GM19193 (cell line): ENCODE data around the gene CEP295NL.

ENCODE experiments used
- POLR2A ChIP-seq: IDR thresholded peaks from 4 replicates; pipeline ENCODE4 v1.6.1; 2011; ENCODE audit not compliant: insufficient read depth, insufficient read length; ENCODE audit errors: extremely low read depth

Gene CEP295NL

GRCh38 chr17:78885956-78886355, 17.0 kb downstream of the CEP295NL start:
- no peak for TF ChIP-seq POLR2A

DNA sequence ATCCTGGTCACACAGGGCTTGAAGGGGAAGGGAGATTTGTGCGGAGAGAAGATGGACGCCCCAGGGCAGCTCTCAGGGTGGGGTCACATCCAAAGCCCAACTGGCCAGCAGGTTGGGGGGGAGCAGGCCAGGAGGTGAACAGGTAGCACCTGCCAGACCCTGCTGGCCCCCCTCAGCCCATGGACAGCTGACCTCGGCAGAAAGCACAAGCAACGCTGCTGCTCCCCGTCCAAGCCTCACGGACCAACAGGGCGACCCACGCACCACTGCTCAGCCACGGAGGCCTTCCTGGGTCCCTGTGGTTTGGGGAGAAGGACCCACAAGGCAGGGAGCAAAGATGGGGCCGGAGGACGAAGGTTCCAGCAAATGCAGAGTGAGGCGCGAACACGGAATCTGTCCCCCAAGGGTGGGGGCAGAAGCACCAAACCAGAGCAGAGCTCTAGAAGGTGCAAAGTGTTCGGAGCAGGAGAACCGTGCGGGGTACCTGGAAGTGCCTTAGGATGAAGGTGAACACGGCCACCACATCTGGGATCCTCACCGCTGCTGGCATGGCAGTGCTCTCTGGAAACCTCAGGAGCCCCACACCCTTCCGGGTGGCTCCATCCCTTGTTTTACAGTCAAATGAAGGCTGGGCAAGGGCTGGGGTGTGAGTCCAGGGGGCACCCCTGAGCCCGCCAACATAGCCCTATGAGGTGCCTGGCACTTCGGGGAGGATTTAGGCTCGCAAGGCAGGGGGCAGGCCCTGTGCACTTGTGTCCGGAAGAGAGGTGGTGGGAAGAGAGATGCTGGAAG, 17.9 kb downstream of the CEP295NL start:
- TF ChIP-seq POLR2A, result no peak

DNA sequence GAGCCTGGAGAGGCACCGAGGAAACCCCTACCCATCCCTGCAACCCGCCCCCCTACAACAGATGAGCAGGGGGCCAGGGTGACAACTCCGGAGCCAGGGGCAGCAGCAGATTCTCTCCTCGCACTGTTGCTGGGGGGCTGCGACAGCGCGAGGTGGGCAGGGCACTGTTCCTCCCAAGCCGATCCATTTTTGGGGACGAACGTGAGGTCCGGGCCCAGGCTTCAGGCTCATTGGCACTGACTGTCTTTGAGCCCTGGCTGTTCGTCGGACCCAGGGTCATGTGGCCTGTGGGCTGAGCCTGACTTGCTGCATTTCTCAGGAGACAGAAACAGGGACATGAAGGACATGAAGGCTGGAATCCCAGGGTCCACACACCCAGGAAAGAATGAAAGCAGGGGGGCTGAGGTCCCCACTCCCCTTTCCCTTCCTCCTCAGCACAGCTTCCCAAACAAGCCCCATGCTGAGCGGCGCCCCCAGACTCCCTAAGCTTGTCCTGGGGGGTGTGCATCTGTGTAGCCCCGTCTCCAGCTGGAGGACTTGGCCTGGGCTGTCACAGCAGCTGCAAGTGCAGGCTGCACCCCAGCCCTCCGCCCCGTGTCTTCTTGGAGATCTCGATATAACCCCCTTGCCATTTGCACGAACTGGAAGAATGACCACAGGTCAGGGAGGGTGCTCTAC, 18.7 kb downstream of the CEP295NL start:
- TF ChIP-seq POLR2A, result no peak

DNA sequence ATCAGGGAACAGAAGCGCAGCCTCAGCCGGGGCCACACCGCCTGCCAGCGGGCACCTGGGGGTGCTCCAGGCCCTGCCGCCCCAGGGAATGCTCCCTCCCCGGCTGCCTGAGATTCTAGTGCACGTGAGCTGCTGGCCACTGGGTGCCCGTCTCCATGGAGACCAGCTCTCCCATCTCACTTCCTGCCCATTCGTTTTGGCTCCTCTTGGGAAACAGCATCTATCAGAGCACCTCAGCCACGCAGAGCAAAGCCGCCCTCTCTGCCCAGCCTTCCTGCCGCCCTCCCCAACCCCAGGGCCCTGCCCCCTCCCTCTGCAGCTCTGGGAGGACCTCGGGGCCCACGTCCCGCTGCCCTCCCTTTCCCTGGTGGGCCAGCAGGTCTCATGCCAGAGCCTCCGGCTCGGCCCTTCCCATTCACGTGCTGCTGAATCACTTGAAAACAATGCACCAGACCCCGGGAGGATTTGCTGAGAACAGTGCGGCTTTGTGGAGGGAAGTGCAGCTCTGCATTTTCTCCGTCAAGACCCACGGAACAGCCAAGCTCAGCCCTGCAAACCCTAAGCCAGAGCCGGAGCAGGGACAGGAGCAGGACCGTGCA, 19.4 kb downstream of the CEP295NL start:
- TF ChIP-seq POLR2A, result no peak

DNA sequence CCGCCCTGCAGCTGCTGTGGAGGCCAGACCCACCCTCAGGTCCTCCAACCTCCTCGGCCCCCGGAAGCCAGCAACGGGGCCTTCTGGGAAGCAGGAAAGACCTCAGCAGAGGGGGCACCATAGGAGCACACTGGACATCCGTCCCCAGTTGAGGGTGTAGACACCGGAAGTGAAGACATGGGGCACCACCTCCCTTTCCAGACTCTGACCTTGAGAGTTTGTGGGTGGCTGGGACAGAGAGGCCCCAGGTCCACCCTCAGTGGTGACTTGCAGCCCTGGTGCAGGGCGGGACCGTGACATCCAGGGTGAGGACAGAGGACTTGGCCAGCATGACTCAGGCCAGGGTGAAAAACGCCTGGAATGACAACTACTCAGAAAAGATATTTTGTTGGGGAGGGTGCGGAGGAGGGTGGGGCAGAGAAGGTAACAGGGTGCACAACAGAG, 19.9 kb downstream of the CEP295NL start:
- TF ChIP-seq POLR2A, result no peak

GRCh38 chr17:78882540-78883088, 20.4 kb downstream of the CEP295NL start:
- TF ChIP-seq POLR2A, result no peak

- TF ChIP-seq POLR2A, result no peak
These were observed 23.3 kb downstream of the CEP295NL start for GRCh38 chr17:78879635-78880186.

DNA sequence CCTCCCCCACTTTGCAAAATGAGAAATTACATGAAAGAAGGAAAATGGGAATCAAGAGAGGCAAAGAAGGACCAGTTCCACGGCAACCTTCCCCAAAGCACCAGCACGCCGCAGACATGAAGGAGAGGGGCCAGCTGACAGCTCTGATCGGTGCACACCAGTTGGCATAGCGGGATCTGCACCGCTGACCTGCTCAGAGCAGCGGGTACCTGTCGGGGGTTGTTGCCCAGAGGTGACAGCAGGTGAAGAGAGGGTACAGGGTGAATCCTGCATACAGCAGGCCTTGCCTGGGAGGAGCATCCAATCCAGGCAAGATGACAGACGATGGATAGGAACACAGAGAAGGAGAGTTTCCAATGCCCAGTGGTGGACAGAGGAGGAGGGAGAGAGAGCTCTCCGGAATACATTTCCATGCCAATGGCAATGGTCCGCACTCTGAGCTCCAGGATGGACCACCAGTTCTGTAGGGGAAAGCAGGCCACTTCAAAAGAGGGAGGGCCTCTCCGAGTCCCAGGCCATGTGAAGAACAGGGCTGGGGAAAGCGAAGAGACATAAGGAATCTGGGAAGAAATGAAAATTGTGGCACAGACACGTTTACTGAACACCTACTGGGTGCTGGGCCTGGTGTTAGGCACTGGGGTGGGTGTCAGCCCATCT, 24.0 kb downstream of the CEP295NL start:
- TF ChIP-seq POLR2A, result no peak

GRCh38 chr17:78878261-78878660, 24.7 kb downstream of the CEP295NL start:
- no peak for TF ChIP-seq POLR2A

GRCh38 chr17:78876094-78876597, 26.9 kb downstream of the CEP295NL start:
- TF ChIP-seq POLR2A, result no peak

DNA sequence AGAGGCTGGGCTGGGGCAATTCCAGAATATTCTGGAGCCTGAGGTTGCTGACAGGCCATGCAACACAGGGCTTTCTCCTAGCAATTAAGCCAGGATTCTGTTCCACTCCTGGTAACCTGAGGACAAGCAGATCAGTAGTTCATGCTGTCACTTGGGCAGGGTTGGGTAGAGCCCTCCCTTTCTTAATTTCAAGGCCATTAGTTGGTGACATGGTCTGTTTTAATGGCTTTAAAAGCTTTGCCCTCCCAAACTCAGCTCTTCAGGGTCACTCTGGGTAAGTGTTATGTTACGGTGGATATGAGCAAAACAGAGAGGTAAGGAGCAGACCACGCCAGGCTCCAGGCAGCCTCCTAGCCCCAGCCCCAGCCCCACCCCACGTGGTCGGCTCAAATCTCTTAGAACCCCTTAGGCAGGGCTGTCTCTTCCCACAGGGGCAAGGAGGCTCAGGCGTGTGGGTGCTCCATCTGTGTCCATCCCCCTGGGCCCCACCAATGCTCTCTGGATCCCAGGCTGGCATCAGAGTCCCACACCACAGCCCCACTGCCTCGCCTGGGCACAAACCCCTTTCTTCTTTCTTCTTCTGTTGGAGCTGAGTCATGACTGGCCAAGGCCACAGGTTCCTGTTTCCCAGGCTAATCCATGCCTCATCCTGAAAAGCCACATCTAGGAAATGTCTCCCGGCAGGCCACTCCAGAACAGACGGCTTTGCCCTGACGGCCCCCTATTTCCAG, 27.5 kb downstream of the CEP295NL start:
- TF ChIP-seq POLR2A, result no peak

- no peak for TF ChIP-seq POLR2A
These were observed 29.3 kb downstream of the CEP295NL start for GRCh38 chr17:78873519-78874340.

DNA sequence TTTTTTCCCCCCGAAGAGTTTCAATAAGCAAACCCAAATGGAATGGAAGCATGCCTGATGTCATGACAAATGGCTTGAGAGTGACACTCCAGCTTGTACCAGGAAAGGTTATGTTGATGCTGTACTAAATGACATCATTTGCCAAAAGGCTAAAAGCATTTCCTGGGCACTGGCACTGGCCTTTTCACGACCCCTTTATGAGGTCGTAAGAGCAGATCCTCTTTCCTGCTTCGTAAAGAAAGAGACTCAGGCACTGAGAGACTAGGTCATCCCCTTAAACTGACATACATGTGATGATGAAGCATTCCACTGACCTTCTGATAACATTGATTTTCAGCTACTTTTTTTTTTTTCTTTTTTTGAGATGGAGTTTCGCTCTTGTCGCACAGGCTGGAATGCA, 30.5 kb downstream of the CEP295NL start:
- no peak for TF ChIP-seq POLR2A
